CD4-positive, alpha-beta T cell treated with Interleukin-15 for 1 hour (primary cell): ENCODE data around the gene MAP3K5.

Experiments
- DNase-seq: peaks from one replicate; pipeline ENCODE4 v3.0.0-alpha.2; 2020

MAP3K5 gene

GRCh38 chr6:136563386-136564152, 228.7 kb downstream of the MAP3K5 start:
- DNase-seq: no peak

- no peak for DNase-seq
Observed at GRCh38 chr6:136562211-136562610, 230.1 kb downstream of the MAP3K5 start.

GRCh38 chr6:136553166-136553787, 239.0 kb downstream of the MAP3K5 start:
- DNase-seq: no peak

- DNase-seq: no peak
Observed at GRCh38 chr6:136552054-136552453, 240.2 kb downstream of the MAP3K5 start.

- DNase-seq: no peak
Observed at GRCh38 chr6:136551103-136551502, 241.2 kb downstream of the MAP3K5 start.

GRCh38 chr6:136550330-136551071, 241.8 kb downstream of the MAP3K5 start, which contains the start of gene MAP7:
Gene MAP7, minus strand, starts transcription at chr6:136550422. Its CDS starts 14 bp downstream, at chr6:136550408.
- peak; percentile 64 for DNase-seq

GRCh38 chr6:136550045-136550329, 242.3 kb downstream of the MAP3K5 start:
- DNase-seq: no peak

GRCh38 chr6:136549300-136550044, 242.8 kb downstream of the MAP3K5 start:
- DNase-seq: no peak

GRCh38 chr6:136548582-136549299, 243.5 kb downstream of the MAP3K5 start:
- DNase-seq: no peak

GRCh38 chr6:136547871-136548270, 244.4 kb downstream of the MAP3K5 start:
- DNase-seq: no peak

GRCh38 chr6:136547336-136547735, 244.9 kb downstream of the MAP3K5 start:
- DNase-seq: no peak

- no peak for DNase-seq
Observed at GRCh38 chr6:136546331-136546730, 245.9 kb downstream of the MAP3K5 start.

GRCh38 chr6:136544326-136544725, 248.0 kb downstream of the MAP3K5 start:
- no peak for DNase-seq

GRCh38 chr6:136541395-136541794, 250.9 kb downstream of the MAP3K5 start:
- DNase-seq: no peak

- no peak for DNase-seq
Observed at GRCh38 chr6:136539967-136540652, 252.2 kb downstream of the MAP3K5 start.

- DNase-seq: no peak
Observed at GRCh38 chr6:136538836-136539235, 253.4 kb downstream of the MAP3K5 start.

- no peak for DNase-seq
Observed at GRCh38 chr6:136535880-136536650, 256.2 kb downstream of the MAP3K5 start.

- no peak for DNase-seq
Observed at GRCh38 chr6:136535017-136535765, 257.1 kb downstream of the MAP3K5 start.

GRCh38 chr6:136534268-136534667, 258.0 kb downstream of the MAP3K5 start:
- DNase-seq: no peak

- DNase-seq: no peak
Observed at GRCh38 chr6:136533487-136533886, 258.8 kb downstream of the MAP3K5 start.
